Stimulated activated naive CD8-positive, alpha-beta T cell treated with anti-CD3 and anti-CD28 coated beads, Interleukin-15, Interleukin-2, amounts not matched to agents 100 ng/mL and 50 ng/mL, for 24 hours (primary cell): ENCODE data around the gene GUCY2D.

Experiments used
- H3K27ac Mint-ChIP-seq: one replicate; pipeline ENCODE4 v1.8.0; 2021; ENCODE audit warnings: mild to moderate bottlenecking, mixed read lengths
- H3K27me3 Mint-ChIP-seq: one replicate; pipeline ENCODE4 v1.8.0; 2021; ENCODE audit warnings: mixed read lengths
- H3K36me3 Mint-ChIP-seq: one replicate; pipeline ENCODE4 v1.8.0; 2021; ENCODE audit warnings: low read depth, mixed read lengths
- H3K4me1 Mint-ChIP-seq: one replicate; pipeline ENCODE4 v1.8.0; 2021; ENCODE audit warnings: low read depth, mixed read lengths
- H3K4me3 Mint-ChIP-seq: one replicate; pipeline ENCODE4 v1.8.0; 2021; ENCODE audit warnings: mild to moderate bottlenecking, mixed read lengths
- H3K9me3 Mint-ChIP-seq: one replicate; pipeline ENCODE4 v1.8.0; 2021; ENCODE audit warnings: mixed read lengths

GUCY2D gene

DNA sequence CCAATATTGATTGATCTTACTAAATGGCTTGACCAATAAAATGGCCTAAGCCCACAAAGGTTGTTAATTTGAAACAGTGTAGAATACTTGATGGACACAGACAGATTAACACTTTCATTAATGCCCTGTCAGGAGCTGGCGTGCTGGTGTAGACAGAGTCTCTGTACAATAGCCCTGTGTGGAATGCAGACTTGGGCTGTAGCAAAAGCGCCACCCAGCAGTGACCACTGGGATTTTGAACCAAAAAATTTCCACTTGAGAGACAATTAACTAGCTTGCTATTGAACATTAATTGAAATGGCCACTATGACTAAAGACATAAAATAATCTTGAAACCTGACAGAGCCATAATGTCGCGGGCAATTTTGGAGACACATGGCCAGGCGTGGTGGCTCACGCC lies 19.7 kb upstream of the GUCY2D start:
- H3K36me3 Mint-ChIP-seq: no peaks in the 10 kb centered on the region
- no peak overlapping the region for H3K27ac Mint-ChIP-seq
- no peaks in the 10 kb centered on the region for H3K9me3 Mint-ChIP-seq
- H3K4me1 Mint-ChIP-seq: no peaks in the 10 kb centered on the region
- H3K4me3 Mint-ChIP-seq: no peak overlapping the region
- peaks cover 5% of the 10 kb centered on the region for H3K27me3 Mint-ChIP-seq

DNA sequence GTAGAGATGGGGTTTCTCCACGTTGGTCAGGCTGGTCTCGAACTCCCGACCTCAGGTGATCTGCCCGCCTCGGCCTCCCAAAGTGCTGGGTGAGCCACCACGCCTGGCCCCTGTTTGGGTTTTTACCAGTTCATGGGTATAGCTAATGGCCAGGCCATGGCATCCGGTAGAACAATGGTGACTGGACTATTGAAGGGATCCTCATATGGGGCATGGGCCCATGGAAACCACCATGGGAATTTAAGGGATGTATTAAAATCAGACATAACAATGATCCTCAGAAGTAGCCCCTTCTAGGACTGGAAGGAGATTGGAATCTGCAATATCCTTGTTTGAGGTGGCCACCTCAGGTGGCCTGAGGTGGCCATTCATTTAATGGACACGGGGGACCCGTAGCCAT lies 17.5 kb upstream of the GUCY2D start:
- H3K27ac Mint-ChIP-seq: no peak overlapping the region
- peaks cover 11% of the 10 kb centered on the region for H3K4me1 Mint-ChIP-seq
- no peak overlapping the region for H3K4me3 Mint-ChIP-seq
- no peaks in the 10 kb centered on the region for H3K27me3 Mint-ChIP-seq
- H3K9me3 Mint-ChIP-seq: no peaks in the 10 kb centered on the region
- H3K36me3 Mint-ChIP-seq: no peaks in the 10 kb centered on the region

DNA sequence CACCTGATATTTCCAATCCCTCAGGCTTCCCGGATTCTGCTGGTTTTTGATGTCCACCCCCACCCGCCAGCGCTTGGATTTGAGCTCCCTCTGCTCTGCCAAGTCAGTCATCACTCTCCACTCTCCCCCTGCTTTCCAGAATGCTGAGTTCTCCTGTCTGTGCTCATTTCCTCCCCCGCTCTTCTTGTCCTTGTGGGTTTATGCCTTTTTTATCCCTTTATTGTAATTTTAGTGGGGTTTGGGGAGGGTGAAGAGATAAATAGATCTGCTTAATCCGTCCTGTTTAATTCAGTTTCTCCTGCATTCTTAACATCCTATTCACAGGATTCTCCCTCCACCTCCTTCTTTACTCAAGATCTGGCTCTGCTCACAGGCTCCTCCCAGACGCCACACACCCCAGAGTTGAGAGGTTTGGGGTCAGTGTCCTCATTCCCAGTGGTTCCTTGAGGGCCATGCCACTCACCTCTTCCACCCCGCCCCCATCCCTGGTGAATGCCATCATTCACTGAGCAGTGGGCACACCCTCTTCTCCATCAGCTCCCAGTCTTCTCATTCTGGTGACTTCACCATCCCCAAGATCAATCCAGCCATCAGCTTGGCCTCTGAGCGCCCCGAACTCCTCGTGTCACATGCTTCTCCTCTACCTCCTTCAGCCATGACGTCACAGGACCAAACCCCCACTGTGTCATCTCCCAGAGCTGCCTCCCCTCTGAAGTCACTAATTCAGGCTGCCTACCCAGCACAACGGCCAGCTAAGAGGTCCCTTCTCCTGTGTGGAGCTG lies 15.1 kb upstream of the GUCY2D start:
- H3K4me1 Mint-ChIP-seq: peaks cover 20% of the 10 kb centered on the region
- H3K4me3 Mint-ChIP-seq: no peak overlapping the region
- no peaks in the 10 kb centered on the region for H3K36me3 Mint-ChIP-seq
- no peaks in the 10 kb centered on the region for H3K9me3 Mint-ChIP-seq
- no peaks in the 10 kb centered on the region for H3K27me3 Mint-ChIP-seq
- no peak overlapping the region for H3K27ac Mint-ChIP-seq

DNA sequence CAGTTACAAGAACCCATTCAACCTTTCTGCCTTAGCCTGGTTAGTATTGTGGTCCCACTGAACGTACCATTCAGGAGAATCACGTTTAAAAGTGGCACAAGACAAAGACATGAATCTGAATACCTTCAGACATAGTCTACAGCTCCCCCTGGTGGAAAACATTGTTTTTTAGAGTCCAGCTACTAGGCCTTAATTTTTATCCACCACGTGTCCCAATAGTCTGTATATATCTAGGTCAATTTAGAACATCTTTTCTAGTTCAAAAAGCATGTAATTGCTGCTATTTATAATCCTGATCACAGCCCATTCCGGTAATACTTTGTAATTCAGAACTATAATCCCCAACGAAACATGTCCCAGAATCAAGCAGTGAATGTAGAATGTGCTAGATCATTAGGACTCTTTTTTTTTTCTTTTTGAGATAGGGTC lies 13.7 kb upstream of the GUCY2D start:
- Mint-ChIP-seq H3K36me3 (no peaks in the 10 kb centered on the region), H3K27ac (peak overlapping the region; percentile 85), H3K4me1 (peaks cover 20% of the 10 kb centered on the region), H3K9me3 (no peaks in the 10 kb centered on the region), H3K27me3 (no peaks in the 10 kb centered on the region), H3K4me3 (peak overlapping the region; percentile 73)

DNA sequence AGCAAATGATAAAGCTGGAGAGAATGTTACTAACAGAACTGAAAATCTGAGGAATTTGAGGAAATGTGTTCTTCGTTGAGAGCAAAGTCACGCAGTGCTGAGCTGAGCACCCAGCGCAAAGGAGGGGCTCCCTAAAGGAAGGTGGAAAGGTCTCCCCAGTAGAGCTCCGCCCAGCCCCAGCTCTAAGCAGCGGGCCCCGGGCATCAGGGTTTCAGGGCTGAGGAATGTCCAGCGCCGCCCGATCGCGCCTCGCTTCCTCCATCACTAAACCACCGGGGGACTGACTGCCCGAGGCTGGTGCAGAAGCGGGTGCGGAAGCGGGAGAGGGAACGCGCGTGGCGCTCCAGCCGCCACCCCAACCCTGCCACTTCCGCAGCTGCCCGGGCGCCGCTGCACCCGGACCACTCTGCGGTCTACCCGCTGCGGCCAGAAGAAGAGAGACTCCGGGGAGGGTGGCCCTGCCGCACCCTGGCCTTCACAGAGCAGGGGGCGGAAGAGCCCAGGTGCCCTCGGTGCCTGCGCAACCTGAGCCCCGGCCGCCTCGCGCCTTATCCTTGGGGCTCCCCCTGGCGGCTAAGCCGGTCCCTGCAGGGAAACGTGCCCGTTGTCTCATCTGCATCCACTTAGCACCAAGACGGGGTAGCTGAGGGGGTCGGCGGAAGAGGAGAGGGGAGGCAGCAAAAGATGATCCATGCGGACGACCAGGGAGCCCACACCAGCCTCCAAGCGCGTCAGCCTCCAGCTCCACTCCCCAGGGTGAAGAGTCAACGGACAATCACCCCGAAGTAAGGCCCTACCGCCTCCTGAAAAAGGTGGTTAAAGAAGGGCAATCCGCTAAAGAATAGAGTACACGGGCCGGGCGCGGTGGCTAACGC lies 12.4 kb upstream of the GUCY2D start:
- no peaks in the 10 kb centered on the region for H3K36me3 Mint-ChIP-seq
- no peaks in the 10 kb centered on the region for H3K27me3 Mint-ChIP-seq
- peak overlapping the region; percentile 85 for H3K27ac Mint-ChIP-seq
- H3K4me3 Mint-ChIP-seq: peak overlapping the region; percentile 73
- no peaks in the 10 kb centered on the region for H3K9me3 Mint-ChIP-seq
- peaks cover 20% of the 10 kb centered on the region for H3K4me1 Mint-ChIP-seq

DNA sequence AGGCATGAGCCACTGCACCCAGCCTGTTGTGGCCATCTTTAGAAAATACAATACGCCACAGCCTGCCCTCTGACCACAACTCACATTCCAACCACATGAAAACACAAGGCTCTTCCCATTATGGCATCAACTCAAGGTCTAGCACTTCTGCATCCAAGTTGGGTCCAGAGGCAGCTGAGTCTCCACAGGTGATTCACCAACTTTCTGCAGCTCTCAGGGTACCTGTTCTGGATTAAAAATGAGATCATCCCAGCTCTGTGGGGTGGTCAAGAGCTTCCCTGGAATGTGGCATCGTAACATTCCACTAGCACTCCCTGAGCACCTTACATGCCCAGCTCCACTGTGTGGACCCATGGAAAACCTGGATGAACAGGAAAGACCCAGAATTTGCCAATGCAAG lies 9.9 kb upstream of the GUCY2D start:
- Mint-ChIP-seq H3K9me3 (no peaks in the 10 kb centered on the region), H3K4me1 (peaks cover 20% of the 10 kb centered on the region), H3K27ac (no peak overlapping the region), H3K4me3 (no peak overlapping the region), H3K36me3 (no peaks in the 10 kb centered on the region), H3K27me3 (no peaks in the 10 kb centered on the region)

DNA sequence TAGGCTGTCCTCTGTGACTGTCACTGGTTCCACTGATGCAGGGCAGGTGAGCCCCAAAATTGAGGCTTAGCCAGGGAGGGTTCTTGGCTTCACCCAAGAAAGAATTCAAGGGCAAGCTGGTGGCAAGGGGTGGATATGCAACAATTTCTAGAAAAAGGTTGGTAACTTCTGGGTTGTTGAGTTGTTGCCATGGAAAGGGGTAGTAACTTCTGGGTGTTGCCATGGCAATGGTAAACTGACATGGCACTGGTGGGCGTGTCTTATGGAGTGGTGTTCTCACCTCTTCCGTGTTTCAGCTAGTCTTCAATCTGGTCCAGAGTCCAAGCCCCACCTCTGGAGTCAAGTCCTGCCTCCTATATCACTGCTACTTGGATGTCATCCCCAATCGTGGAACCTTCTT lies 9.5 kb upstream of the GUCY2D start:
- Mint-ChIP-seq H3K4me3 (no peak overlapping the region), H3K9me3 (no peaks in the 10 kb centered on the region), H3K27ac (no peak overlapping the region), H3K27me3 (no peaks in the 10 kb centered on the region), H3K36me3 (no peaks in the 10 kb centered on the region), H3K4me1 (peaks cover 20% of the 10 kb centered on the region)

DNA sequence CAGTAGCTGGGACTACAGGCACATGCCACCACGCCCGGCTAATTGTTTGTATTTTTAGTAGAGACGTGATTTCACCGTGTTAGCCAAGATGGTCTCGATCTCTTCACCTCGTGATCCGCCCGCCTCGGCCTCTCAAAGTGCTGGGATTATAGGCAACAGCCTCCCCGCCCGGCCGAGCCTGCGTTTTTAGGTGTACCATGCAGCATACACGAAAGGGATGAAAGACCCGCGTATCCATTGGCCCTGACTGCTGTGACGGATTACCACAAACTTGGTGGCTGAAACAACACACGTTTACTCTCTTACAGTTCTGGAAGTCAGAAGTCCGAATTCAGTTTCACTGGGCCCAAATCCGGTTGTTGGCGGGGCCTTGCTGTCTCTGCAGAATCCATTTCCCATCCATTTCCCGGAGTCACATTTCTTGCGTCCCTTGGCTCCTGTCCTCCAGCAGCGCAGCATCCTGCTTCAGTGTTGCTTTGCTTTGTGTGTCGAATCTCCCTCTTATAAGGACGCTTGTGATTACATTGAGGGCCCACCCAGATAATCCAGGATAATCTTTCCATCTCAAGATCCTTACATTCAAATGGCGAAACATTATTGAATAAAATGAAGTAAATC lies 8.3 kb upstream of the GUCY2D start:
- Mint-ChIP-seq H3K27me3 (peaks cover 5% of the 10 kb centered on the region), H3K4me3 (no peak overlapping the region), H3K27ac (no peak overlapping the region), H3K36me3 (no peaks in the 10 kb centered on the region), H3K9me3 (no peaks in the 10 kb centered on the region), H3K4me1 (peaks cover 16% of the 10 kb centered on the region)

DNA sequence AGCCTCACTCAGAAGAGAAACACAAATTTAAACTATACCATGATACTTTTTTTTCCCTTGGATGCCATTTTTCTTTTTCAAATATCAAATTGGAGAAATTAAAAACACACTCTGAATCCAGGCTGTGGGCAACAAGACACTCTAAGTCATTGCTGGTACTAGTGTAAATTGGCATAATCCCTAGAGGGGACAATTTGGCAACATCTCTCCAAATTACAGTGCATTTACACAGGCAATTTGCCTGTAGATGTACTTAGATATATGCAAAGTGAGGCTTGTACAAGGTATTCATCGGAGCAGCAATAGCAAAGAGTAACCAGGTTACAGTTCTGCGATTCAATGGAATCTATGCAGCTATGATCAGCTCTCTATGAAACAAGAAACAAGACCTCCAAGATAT lies 6.7 kb upstream of the GUCY2D start:
- H3K4me1 Mint-ChIP-seq: peaks cover 3% of the 10 kb centered on the region
- peaks cover 14% of the 10 kb centered on the region for H3K27me3 Mint-ChIP-seq
- no peak overlapping the region for H3K27ac Mint-ChIP-seq
- H3K4me3 Mint-ChIP-seq: no peak overlapping the region
- no peaks in the 10 kb centered on the region for H3K9me3 Mint-ChIP-seq
- no peaks in the 10 kb centered on the region for H3K36me3 Mint-ChIP-seq

DNA sequence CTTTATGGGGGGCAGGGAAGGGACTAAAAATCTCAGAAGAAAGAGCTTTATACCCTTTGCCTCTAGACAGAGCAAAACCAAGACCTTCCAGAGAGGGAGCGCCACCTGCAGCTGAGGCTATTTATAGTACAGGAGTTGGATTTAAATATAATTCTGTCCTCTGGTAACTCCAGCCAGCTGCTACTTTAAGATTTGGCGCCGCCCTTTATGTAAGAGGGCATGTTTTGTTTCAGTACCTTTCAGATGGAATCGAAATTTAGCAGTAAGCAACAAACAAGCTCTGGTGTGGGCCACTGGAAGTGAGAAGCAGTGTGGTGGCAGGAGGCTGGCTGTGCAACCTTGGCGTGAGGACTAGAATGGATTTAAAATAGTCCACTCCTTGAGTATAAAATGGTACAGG lies 5.2 kb upstream of the GUCY2D start:
- Mint-ChIP-seq H3K36me3 (no peaks in the 10 kb centered on the region), H3K27me3 (peaks cover 25% of the 10 kb centered on the region), H3K4me1 (peaks cover 5% of the 10 kb centered on the region), H3K9me3 (no peaks in the 10 kb centered on the region), H3K4me3 (no peak overlapping the region), H3K27ac (no peak overlapping the region)

DNA sequence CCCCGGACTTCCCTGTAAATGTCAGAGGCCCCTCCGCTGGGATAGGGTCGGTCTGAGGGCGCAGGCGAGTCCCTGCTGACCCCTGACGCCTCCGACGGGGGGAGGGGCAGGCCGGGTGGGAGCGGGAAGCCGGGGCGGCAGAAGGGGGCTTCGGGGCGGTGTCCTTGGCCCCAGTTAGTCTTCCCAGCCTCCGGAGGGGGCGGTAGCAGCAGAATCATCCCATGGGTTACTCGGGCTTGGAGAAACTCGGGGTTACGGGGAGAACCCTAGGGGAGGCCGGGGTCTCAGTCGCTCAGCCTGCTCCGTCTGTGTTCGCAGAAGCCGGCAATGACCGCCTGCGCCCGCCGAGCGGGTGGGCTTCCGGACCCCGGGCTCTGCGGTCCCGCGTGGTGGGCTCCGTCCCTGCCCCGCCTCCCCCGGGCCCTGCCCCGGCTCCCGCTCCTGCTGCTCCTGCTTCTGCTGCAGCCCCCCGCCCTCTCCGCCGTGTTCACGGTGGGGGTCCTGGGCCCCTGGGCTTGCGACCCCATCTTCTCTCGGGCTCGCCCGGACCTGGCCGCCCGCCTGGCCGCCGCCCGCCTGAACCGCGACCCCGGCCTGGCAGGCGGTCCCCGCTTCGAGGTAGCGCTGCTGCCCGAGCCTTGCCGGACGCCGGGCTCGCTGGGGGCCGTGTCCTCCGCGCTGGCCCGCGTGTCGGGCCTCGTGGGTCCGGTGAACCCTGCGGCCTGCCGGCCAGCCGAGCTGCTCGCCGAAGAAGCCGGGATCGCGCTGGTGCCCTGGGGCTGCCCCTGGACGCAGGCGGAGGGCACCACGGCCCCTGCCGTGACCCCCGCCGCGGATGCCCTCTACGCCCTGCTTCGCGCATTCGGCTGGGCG lies 542 bp downstream of the GUCY2D start:
- Mint-ChIP-seq H3K9me3 (no peaks in the 10 kb centered on the region), H3K36me3 (no peaks in the 10 kb centered on the region), H3K4me1 (peaks cover 7% of the 10 kb centered on the region), H3K27me3 (peaks cover 47% of the 10 kb centered on the region), H3K4me3 (no peak overlapping the region), H3K27ac (no peak overlapping the region)

DNA sequence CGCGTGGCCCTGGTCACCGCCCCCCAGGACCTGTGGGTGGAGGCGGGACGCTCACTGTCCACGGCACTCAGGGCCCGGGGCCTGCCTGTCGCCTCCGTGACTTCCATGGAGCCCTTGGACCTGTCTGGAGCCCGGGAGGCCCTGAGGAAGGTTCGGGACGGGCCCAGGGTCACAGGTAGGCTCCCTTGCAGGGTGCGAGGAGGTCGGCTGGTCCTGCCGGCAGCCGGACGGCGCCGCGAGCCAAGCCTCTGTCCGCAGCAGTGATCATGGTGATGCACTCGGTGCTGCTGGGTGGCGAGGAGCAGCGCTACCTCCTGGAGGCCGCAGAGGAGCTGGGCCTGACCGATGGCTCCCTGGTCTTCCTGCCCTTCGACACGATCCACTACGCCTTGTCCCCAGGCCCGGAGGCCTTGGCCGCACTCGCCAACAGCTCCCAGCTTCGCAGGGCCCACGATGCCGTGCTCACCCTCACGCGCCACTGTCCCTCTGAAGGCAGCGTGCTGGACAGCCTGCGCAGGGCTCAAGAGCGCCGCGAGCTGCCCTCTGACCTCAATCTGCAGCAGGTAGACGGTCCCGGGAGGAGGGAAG lies 1.3 kb downstream of the GUCY2D start:
- Mint-ChIP-seq H3K4me1 (peaks cover 7% of the 10 kb centered on the region), H3K27me3 (peaks cover 45% of the 10 kb centered on the region), H3K27ac (no peak overlapping the region), H3K36me3 (no peaks in the 10 kb centered on the region), H3K4me3 (no peak overlapping the region), H3K9me3 (no peaks in the 10 kb centered on the region)

DNA sequence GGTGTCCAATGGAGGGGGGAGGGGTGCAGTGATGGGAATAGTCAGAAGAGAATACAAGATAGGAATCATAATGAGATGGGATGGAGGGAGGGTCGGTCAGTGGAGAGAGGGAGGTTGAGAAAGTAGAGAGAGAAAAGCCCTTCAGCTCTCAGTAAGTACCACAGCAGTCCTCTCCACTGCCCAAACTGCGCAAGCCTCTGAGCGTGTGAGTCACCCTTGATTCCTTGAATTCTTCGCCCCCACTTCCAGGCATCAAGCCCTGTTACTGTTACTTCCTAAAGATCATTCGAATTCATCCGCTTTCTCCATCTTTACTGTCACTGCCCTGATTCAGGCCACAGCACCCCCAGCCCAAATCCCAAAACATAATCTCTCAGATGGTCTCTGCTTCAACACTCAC lies 2.5 kb downstream of the GUCY2D start:
- peaks cover 36% of the 10 kb centered on the region for H3K27me3 Mint-ChIP-seq
- H3K9me3 Mint-ChIP-seq: no peaks in the 10 kb centered on the region
- peak overlapping the region; percentile 7 for H3K27ac Mint-ChIP-seq
- no peak overlapping the region for H3K4me3 Mint-ChIP-seq
- H3K36me3 Mint-ChIP-seq: no peaks in the 10 kb centered on the region
- peaks cover 7% of the 10 kb centered on the region for H3K4me1 Mint-ChIP-seq

DNA sequence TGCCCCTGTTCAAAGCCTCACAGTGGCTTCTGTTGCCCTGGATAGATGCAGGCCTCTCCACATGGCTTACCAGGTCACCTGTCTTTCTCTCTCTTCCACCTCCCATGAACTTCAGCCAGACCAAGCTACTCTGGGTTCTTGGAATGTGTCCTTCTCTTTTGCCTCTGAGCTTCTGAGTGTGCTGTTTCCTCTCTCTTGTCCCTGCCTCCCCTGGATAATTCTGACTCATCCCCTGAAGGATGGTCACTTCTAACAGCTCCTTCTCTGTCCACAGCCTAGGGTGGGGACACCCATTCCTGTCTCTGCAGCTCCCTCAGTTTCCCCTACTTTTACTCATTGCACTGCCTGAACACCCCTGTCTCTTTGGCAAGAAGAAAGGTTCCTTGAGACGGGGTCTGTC lies 2.9 kb downstream of the GUCY2D start:
- H3K9me3 Mint-ChIP-seq: no peaks in the 10 kb centered on the region
- H3K36me3 Mint-ChIP-seq: no peaks in the 10 kb centered on the region
- H3K27me3 Mint-ChIP-seq: peaks cover 34% of the 10 kb centered on the region
- H3K4me3 Mint-ChIP-seq: no peak overlapping the region
- H3K27ac Mint-ChIP-seq: peak overlapping the region; percentile 7
- peaks cover 7% of the 10 kb centered on the region for H3K4me1 Mint-ChIP-seq
